PFSK-1 (cell line): ENCODE measurements around the gene TTC34.

Experiments
- FOXP2 ChIP-seq: optimal IDR thresholded peaks from 2 replicates; pipeline ENCODE3; 2011; ENCODE audit warnings: borderline replicate concordance, control low read depth, inconsistent platforms; ENCODE audit not compliant: insufficient read depth; ENCODE audit errors: extremely low read length, extremely low read depth
- POLR2AphosphoS5 ChIP-seq: IDR thresholded peaks from 2 replicates; pipeline ENCODE4 v1.6.1; 2012; ENCODE audit warnings: low read depth, mild to moderate bottlenecking, control low read depth, low read length, moderate library complexity
- REST ChIP-seq, 2 experiments: IDR thresholded peaks; 2 replicates each; pipeline versions ENCODE4 v1.6.1 to v1.8.0; 2011 to 2012; ENCODE audit warnings: low read depth in 2 of 2, low read length in 2 of 2, control low read depth in 1 of 2, inconsistent platforms in 1 of 2, mild to moderate bottlenecking in 1 of 2, moderate library complexity in 1 of 2; ENCODE audit not compliant: insufficient read depth in 1 of 2
- SIN3A ChIP-seq: IDR thresholded peaks from 2 replicates; pipeline ENCODE4 v1.6.1; 2012; ENCODE audit warnings: mild to moderate bottlenecking, low read length, moderate library complexity, borderline replicate concordance; ENCODE audit not compliant: insufficient read depth
- TAF1 ChIP-seq: IDR thresholded peaks from 2 replicates; pipeline ENCODE4 v1.6.1; 2012; ENCODE audit warnings: low read length, control low read depth, borderline replicate concordance; ENCODE audit not compliant: insufficient read depth

TTC34 gene

GRCh38 chr1:2597441-2598328 is 203.8 kb downstream of the TTC34 start:
- TF ChIP-seq POLR2AphosphoS5 (no peak), SIN3A (no peak), FOXP2 (no peak), TAF1 (no peak), REST (IDR thresholded peaks at IDR 0.05; ENCODE audit: insufficient read depth in 1 of 2, low read depth in 2 of 2, low read length in 2 of 2) (no peak)

DNA sequence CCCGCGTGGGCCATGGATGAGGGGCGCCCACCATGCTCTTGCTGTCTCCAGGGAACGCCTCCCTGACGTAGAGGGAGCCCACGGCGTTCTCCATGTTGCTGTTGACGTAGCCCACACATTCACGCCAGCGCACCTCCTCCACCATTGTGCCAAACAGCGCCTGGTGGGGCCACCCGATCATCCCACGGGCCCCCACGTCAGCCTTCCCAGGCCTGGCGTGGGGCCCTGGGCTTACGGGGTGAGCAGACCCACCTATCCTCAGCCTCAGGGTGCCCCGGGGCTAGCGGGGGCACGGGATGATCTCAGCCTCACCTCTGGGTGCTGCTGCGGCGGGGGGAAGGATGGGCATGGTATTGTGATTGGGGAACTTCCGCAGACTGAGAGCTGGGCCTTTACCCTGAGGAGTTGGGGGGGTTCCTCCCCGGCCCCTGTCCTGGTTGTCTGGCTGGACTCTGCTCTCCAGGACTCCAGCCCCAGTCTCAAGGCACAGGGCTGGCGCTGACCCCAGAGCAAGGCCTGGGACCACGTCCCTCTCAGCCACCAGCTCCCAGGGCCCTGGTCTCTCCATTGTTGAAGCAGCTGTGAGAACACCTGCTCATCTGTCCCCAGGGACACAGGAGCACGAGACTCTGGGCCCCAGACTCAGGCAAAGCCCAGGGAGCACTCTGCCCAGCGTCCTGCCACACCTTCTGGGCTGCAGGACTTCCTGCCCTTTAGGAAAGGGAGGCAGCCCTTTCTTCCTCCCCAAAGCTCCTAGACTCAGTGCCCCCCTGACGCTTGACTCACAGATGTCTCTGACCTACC is 204.8 kb downstream of the TTC34 start:
- TF ChIP-seq REST (IDR thresholded peaks at IDR 0.05; ENCODE audit: insufficient read depth in 1 of 2, low read depth in 2 of 2, low read length in 2 of 2) (no peak), SIN3A (no peak), FOXP2 (no peak), TAF1 (no peak), POLR2AphosphoS5 (no peak)

- no peak for TF ChIP-seq TAF1
- no peak for TF ChIP-seq REST (IDR thresholded peaks at IDR 0.05; ENCODE audit: insufficient read depth in 1 of 2, low read depth in 2 of 2, low read length in 2 of 2)
- TF ChIP-seq POLR2AphosphoS5: no peak
- TF ChIP-seq SIN3A: no peak
- TF ChIP-seq FOXP2: no peak
Measured at GRCh38 chr1:2595812-2596529, 205.5 kb downstream of the TTC34 start.

DNA sequence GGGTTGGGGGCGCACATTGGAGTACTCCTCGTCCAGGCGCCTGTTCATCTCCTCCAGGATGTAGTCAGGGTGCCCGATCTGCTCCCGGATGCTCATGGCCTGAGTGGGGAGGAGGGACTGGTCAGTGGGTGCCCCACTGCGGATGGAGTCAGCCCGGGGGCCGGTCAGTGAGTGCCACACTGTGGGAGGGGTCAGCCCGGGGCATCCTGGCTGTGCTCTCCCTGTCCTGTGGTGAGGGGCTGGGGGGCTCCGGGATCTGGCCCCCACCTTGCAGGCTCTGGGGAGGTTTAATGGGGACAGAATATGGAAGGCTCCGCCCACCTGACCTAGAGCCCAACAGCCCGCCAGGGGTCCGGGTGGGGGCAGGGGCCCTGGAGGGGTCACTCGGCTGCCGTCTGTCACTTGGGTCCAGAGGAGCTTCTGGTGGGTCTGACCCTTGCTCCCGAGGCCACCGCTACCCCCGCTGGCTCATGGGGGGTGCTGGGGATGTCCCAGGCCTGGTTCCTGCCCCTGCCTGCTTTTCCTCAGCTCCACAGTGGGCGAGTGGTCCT is 206.2 kb downstream of the TTC34 start:
- TF ChIP-seq POLR2AphosphoS5: no peak
- TF ChIP-seq SIN3A: no peak
- no peak for TF ChIP-seq TAF1
- no peak for TF ChIP-seq FOXP2
- no peak for TF ChIP-seq REST (IDR thresholded peaks at IDR 0.05; ENCODE audit: insufficient read depth in 1 of 2, low read depth in 2 of 2, low read length in 2 of 2)
